ENCODE measurements around the gene ADRA2A.

GRCh38 chr10:111107023-111107422 is 30.2 kb downstream of the ADRA2A start:
- TF ChIP-seq POLR2AphosphoS5 (IDR thresholded peaks at IDR 0.05; ENCODE audit: low read depth) (no peak), CTCF (IDR thresholded peaks at IDR 0.05; ENCODE audit: insufficient read depth, low read length) (no peak), SPI1 (IDR thresholded peaks at IDR 0.05; ENCODE audit: borderline replicate concordance, low read depth) (no peak)
- TF ChIP-seq, protein P1, sequence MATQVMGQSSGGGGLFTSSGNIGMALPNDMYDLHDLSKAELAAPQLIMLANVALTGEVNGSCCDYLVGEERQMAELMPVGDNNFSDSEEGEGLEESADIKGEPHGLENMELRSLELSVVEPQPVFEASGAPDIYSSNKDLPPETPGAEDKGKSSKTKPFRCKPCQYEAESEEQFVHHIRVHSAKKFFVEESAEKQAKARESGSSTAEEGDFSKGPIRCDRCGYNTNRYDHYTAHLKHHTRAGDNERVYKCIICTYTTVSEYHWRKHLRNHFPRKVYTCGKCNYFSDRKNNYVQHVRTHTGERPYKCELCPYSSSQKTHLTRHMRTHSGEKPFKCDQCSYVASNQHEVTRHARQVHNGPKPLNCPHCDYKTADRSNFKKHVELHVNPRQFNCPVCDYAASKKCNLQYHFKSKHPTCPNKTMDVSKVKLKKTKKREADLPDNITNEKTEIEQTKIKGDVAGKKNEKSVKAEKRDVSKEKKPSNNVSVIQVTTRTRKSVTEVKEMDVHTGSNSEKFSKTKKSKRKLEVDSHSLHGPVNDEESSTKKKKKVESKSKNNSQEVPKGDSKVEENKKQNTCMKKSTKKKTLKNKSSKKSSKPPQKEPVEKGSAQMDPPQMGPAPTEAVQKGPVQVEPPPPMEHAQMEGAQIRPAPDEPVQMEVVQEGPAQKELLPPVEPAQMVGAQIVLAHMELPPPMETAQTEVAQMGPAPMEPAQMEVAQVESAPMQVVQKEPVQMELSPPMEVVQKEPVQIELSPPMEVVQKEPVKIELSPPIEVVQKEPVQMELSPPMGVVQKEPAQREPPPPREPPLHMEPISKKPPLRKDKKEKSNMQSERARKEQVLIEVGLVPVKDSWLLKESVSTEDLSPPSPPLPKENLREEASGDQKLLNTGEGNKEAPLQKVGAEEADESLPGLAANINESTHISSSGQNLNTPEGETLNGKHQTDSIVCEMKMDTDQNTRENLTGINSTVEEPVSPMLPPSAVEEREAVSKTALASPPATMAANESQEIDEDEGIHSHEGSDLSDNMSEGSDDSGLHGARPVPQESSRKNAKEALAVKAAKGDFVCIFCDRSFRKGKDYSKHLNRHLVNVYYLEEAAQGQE (IDR thresholded peaks at IDR 0.05; ENCODE audit: insufficient replicate concordance, low read depth): no peak
